GM12872 (cell line): Measurements from ENCODE around the gene OR2B6.

ENCODE experiments used
- TF ChIP-seq, protein P1 (sequence below): IDR thresholded peaks from 3 replicates; pipeline ENCODE4 v1.5.1; 2011; ENCODE audit warnings: low read depth, mild to moderate bottlenecking, low read length, moderate library complexity; ENCODE audit not compliant: insufficient read depth

The OR2B6 gene

GRCh38 chr6:27956941-27957340, at the start of gene OR2B6:
Gene OR2B6, plus strand, starts transcription at chr6:27957241. Its CDS starts 0 bp downstream, at chr6:27957241.
- TF ChIP-seq, protein P1, sequence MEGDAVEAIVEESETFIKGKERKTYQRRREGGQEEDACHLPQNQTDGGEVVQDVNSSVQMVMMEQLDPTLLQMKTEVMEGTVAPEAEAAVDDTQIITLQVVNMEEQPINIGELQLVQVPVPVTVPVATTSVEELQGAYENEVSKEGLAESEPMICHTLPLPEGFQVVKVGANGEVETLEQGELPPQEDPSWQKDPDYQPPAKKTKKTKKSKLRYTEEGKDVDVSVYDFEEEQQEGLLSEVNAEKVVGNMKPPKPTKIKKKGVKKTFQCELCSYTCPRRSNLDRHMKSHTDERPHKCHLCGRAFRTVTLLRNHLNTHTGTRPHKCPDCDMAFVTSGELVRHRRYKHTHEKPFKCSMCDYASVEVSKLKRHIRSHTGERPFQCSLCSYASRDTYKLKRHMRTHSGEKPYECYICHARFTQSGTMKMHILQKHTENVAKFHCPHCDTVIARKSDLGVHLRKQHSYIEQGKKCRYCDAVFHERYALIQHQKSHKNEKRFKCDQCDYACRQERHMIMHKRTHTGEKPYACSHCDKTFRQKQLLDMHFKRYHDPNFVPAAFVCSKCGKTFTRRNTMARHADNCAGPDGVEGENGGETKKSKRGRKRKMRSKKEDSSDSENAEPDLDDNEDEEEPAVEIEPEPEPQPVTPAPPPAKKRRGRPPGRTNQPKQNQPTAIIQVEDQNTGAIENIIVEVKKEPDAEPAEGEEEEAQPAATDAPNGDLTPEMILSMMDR = no peak

GRCh38 chr6:27908017-27908416, 49.0 kb upstream of the OR2B6 start:
- TF ChIP-seq, protein P1 = no peak

GRCh38 chr6:27911956-27912446, 45.0 kb upstream of the OR2B6 start, which contains the start of gene OR2B2:
Gene OR2B2, minus strand, starts transcription at chr6:27912396. Its CDS starts 77 bp downstream, at chr6:27912319.
- TF ChIP-seq, protein P1 = no peak

GRCh38 chr6:27922949-27923348, 34.1 kb upstream of the OR2B6 start:
- TF ChIP-seq, protein P1 = no peak

- TF ChIP-seq, protein P1 = no peak
Observed at GRCh38 chr6:27924179-27924578, 32.9 kb upstream of the OR2B6 start.

- TF ChIP-seq, protein P1 = no peak
Observed at GRCh38 chr6:27931209-27931608, 25.8 kb upstream of the OR2B6 start.

DNA sequence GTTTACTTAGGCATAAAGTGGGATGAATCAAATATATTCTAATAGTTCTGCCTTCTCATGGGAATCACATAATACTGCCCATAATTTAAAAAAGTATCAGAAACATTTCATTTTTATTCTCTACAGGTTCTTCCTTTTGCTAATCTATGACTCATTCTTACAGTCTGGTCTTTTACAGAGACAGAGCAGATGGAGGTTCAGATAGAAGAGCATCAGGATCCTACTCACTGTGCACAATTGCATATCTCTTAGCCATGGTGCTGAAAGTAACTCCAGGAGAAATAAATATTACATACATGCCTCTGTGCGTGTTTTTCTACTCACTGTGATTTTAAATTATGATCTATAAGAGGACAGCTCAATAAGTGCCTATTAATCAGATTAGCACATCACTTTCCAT, 16.3 kb upstream of the OR2B6 start:
- TF ChIP-seq, protein P1 = no peak
